ENCODE data around the gene HAUS7. TPM values are rescaled to one million over a fixed set of nuclear protein-coding genes. Genes with fewer than 3 reads are reported as not detected.

The HAUS7 gene
- total and polyA plus RNA-seq, 2 of the 8 experiments (the other 6 are each of a cell fraction or from before 2014, with no cell fraction given) = 45.4 to 54.0 TPM

- no peak for TF ChIP-seq CHD7 (IDR thresholded peaks at IDR 0.05; ENCODE audit: insufficient replicate concordance, low read length)
- no peak for TF ChIP-seq SAP30 (IDR thresholded peaks at IDR 0.05; ENCODE audit: insufficient read depth, insufficient replicate concordance, low read length)
- TF ChIP-seq HDAC6 (IDR thresholded peaks at IDR 0.05; ENCODE audit: low read depth, low read length) = no peak
- TF ChIP-seq CHD2 (IDR thresholded peaks at IDR 0.05; ENCODE audit: low read length) = no peak
These were observed 58.3 kb downstream of the HAUS7 start (continued) for GRCh38 chrX:153411988-153412574.
